ENCODE results near the gene STBD1. TPM values are rescaled to one million over a fixed set of nuclear protein-coding genes. Genes with fewer than 3 reads are reported as not detected.

The STBD1 gene
- total RNA-seq (2021; ENCODE audit: unreplicated experiment) (4.9 TPM), Bru-seq, nascent RNA (percentile 52 among the genes with signal in this experiment), BruChase-seq, experiment 1, labeled RNA remaining after a 2-hour chase (percentile 80 among the genes with signal in this experiment), BruChase-seq, experiment 2, labeled RNA remaining after a 6-hour chase (percentile 64 among the genes with signal in this experiment)
- 5.5 TPM for polyA plus RNA-seq (2012; ENCODE audit: insufficient read length)
- long read RNA-seq, transcript STBD1-201 (2 exons, 3,420 nt) = major isoform, 46 of 49 reads
- long read RNA-seq, partial matches to known transcripts = 0 of 49 reads
- long read RNA-seq, other reads (novel, unspliced or antisense) = 3 of 49 reads

DNA sequence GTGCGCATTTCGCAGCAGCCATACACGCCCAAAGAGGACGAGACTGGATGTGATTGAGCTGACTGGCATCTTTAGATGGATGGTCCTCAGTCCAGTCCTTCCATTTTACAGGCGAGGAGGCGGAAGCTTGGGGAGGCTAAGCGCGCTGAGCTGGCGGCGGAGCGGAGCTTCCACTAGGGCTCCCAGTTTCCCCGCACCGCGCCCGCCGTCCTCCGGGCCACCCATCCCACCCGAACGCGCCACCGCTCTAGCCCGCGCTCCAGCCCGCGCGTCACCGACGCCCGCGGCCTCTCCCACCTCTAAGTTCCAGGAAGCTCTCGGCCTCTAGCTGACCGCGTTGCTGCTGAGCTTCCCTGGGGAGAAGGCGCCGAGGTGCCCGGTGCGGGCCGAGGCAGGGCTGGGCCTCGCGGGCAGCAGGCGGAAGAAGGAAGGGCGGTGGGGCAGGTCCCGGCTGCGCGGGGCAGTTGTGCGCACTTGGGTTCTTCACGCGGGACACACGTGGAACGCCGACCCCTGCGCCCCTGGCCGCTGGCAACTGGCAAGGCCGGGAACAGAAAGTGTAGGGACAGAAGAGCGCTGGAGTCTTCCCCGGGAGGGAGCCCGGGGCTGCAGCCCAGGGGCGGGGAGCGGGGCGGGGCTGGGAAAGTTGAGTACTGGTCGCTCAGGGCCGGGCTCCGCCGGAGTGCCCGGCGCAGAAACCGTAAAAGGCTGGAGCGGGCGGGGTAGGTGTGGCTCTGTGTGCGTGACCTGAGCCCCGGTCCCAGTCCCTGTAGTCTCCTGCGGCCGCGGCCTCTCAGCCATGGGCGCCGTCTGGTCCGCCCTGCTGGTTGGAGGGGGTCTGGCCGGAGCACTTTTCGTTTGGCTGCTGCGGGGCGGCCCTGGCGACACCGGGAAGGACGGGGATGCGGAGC, at the start of gene STBD1:
Gene STBD1, plus strand, starts transcription at position 763 of the 911 bp plus-strand sequence. Its CDS starts 37 bp downstream, at position 800.
- no peaks in the 10 kb centered on the region; the same call in none of the 2 replicates for H3K36me3 ChIP-seq (ENCODE audit: control insufficient read depth, insufficient read depth, low read length)
- no peaks in the 10 kb centered on the region for H3K27me3 ChIP-seq (ENCODE audit: control insufficient read depth, insufficient read depth, low read length)
- POLR2A ChIA-PET = interaction anchor here (0.5 kb wide), 1 partner anchor 121 kb away, joined by 5 read pairs; no protein-coding TSS in a partner anchor
- peak within 1 kb of the TSS; percentile 81 for H3K27ac ChIP-seq (ENCODE audit: low read length)
- ATAC-seq (peak; percentile 95), DNase-seq (ENCODE audit: low read depth, low spot score) (no peak)
- peaks cover 10% of the 10 kb centered on the region for H3K4me1 ChIP-seq (ENCODE audit: control insufficient read depth, insufficient read depth, low read length)
- TF ChIP-seq SIN3A (IDR thresholded peaks at IDR 0.05; ENCODE audit: borderline replicate concordance, insufficient read depth, low read depth, low read length) = no peak
- TF ChIP-seq, protein P1, sequence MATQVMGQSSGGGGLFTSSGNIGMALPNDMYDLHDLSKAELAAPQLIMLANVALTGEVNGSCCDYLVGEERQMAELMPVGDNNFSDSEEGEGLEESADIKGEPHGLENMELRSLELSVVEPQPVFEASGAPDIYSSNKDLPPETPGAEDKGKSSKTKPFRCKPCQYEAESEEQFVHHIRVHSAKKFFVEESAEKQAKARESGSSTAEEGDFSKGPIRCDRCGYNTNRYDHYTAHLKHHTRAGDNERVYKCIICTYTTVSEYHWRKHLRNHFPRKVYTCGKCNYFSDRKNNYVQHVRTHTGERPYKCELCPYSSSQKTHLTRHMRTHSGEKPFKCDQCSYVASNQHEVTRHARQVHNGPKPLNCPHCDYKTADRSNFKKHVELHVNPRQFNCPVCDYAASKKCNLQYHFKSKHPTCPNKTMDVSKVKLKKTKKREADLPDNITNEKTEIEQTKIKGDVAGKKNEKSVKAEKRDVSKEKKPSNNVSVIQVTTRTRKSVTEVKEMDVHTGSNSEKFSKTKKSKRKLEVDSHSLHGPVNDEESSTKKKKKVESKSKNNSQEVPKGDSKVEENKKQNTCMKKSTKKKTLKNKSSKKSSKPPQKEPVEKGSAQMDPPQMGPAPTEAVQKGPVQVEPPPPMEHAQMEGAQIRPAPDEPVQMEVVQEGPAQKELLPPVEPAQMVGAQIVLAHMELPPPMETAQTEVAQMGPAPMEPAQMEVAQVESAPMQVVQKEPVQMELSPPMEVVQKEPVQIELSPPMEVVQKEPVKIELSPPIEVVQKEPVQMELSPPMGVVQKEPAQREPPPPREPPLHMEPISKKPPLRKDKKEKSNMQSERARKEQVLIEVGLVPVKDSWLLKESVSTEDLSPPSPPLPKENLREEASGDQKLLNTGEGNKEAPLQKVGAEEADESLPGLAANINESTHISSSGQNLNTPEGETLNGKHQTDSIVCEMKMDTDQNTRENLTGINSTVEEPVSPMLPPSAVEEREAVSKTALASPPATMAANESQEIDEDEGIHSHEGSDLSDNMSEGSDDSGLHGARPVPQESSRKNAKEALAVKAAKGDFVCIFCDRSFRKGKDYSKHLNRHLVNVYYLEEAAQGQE (IDR thresholded peaks at IDR 0.05; ENCODE audit: insufficient read depth in 1 of 2, low read depth in 2 of 2, low read length in 1 of 2) = no peak
- TF ChIP-seq, protein P2, sequence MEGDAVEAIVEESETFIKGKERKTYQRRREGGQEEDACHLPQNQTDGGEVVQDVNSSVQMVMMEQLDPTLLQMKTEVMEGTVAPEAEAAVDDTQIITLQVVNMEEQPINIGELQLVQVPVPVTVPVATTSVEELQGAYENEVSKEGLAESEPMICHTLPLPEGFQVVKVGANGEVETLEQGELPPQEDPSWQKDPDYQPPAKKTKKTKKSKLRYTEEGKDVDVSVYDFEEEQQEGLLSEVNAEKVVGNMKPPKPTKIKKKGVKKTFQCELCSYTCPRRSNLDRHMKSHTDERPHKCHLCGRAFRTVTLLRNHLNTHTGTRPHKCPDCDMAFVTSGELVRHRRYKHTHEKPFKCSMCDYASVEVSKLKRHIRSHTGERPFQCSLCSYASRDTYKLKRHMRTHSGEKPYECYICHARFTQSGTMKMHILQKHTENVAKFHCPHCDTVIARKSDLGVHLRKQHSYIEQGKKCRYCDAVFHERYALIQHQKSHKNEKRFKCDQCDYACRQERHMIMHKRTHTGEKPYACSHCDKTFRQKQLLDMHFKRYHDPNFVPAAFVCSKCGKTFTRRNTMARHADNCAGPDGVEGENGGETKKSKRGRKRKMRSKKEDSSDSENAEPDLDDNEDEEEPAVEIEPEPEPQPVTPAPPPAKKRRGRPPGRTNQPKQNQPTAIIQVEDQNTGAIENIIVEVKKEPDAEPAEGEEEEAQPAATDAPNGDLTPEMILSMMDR (IDR thresholded peaks at IDR 0.05) = no peak
- CTCF ChIA-PET = interaction anchor here (0.5 to 0.9 kb wide), 2 partner anchors 178 to 1073 kb away, joined by 3 to 5 read pairs; no protein-coding TSS in a partner anchor
- H3K9me3 ChIP-seq (ENCODE audit: control insufficient read depth, insufficient read depth, low read depth, low read length) = no peaks in the 10 kb centered on the region
- intact Hi-C loops (cut with micrococcal nuclease; ENCODE audit: unreplicated experiment) = no loop called here
- peak within 1 kb of the TSS; percentile 77 to 88 for H3K4me3 ChIP-seq (ENCODE audit: low read depth in 2 of 2, low read length in 2 of 2)
- in situ Hi-C loops (cut with HindIII; ENCODE audit: low pct_unique_long_range_greater_than_20kb, low sequenced_read_pairs) = no loop called here
- BruUV-seq (replicated peaks) = no TSS peak

DNA sequence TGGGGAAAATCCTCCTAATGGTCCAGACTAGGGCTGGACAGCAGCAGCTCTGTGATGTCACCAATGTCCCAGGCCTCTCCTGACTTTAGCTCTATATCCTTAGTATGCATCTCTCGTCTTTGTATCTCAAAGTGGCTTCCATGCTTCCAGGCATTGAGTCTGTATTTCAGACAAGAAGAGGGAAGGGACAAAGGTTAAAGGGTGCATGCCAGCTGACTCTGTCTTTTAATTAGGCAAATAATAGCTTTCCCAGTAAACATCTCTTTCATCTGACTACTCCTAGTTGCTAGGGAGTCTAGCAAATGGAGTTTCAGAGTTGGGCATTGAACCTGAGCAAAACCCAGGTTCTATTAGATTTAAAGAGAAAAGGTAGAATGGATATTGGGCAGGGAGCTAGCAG, 49.6 kb upstream of the STBD1 start:
- ChIA-PET CTCF (no interaction called here), POLR2A (no interaction called here)
- Histone ChIP-seq H3K4me3 (ENCODE audit: low read depth in 2 of 2, low read length in 2 of 2) (no peak overlapping the region), H3K4me1 (ENCODE audit: control insufficient read depth, insufficient read depth, low read length) (no peaks in the 10 kb centered on the region), H3K27ac (ENCODE audit: low read length) (no peak overlapping the region), H3K9me3 (ENCODE audit: control insufficient read depth, insufficient read depth, low read depth, low read length) (no peaks in the 10 kb centered on the region), H3K27me3 (ENCODE audit: control insufficient read depth, insufficient read depth, low read length) (0 out of 2 replicates have a peak, but pooled peaks cover 7% of the 10 kb centered on the region), H3K36me3 (ENCODE audit: control insufficient read depth, insufficient read depth, low read length) (no peaks in the 10 kb centered on the region)
- ATAC-seq (no peak), DNase-seq (ENCODE audit: low read depth, low spot score) (no peak)
- intact Hi-C loops (cut with micrococcal nuclease; ENCODE audit: unreplicated experiment) (no loop called here), in situ Hi-C loops (cut with HindIII; ENCODE audit: low pct_unique_long_range_greater_than_20kb, low sequenced_read_pairs) (no loop called here)
- no TSS peak for BruUV-seq (replicated peaks)
- TF ChIP-seq TCF7L2 (IDR thresholded peaks at IDR 0.05; ENCODE audit: low read depth, low read length) (no peak), SIN3A (IDR thresholded peaks at IDR 0.05; ENCODE audit: borderline replicate concordance, insufficient read depth, low read depth, low read length) (no peak), POLR2AphosphoS5 (IDR thresholded peaks at IDR 0.05; ENCODE audit: low read depth, low read length) (no peak)
- TF ChIP-seq, protein P1 (IDR thresholded peaks at IDR 0.05; ENCODE audit: insufficient read depth in 1 of 2, low read depth in 2 of 2, low read length in 1 of 2) = no peak
- TF ChIP-seq, protein P2 (IDR thresholded peaks at IDR 0.05) = no peak

All from Panc1 (cell line).